CD14-positive monocyte (primary cell): ENCODE data around the gene ZNF418. TPM values are rescaled to one million over a fixed set of nuclear protein-coding genes. Genes with fewer than 3 reads are reported as not detected.
"Not testable (repeated sequence)": the region's sequence is repeated elsewhere in the genome, so short reads cannot be mapped to it uniquely, and the experiment has no call there.

Source experiments
- DNase-seq, 3 donors: peaks; one replicate each; pipeline ENCODE4 v3.0.0-alpha.2; 2011 to 2022
- H2AFZ ChIP-seq: 2 replicates; pipeline ENCODE4 v1.6.0; 2012; ENCODE audit warnings: mild to moderate bottlenecking, low read depth, low read length, inconsistent platforms; ENCODE audit not compliant: insufficient read depth, poor library complexity, severe bottlenecking
- H3K27ac ChIP-seq, 2 donors: 1 replicate in 1 of 2; 2 replicates in 1 of 2; pipeline ENCODE4 v1.5.1; 2012 to 2013; ENCODE audit warnings: low read length in 2 of 2, control low read depth in 1 of 2, inconsistent platforms in 1 of 2, low read depth in 1 of 2, mild to moderate bottlenecking in 1 of 2
- H3K27me3 ChIP-seq, 2 donors: one replicate each; pipeline versions ENCODE4 v1.6.0 to v1.6.1; 2011 to 2013; ENCODE audit warnings: low read length in 2 of 2; ENCODE audit not compliant: control insufficient read depth in 2 of 2, insufficient read depth in 2 of 2
- H3K36me3 ChIP-seq, 2 donors: replicated peaks in 1 of 2; 1 replicate in 1 of 2; 2 replicates in 1 of 2; pipeline versions ENCODE4 v1.5.1 to v1.6.1; 2012 to 2013; ENCODE audit warnings: low read length in 2 of 2, control low read depth in 1 of 2, inconsistent platforms in 1 of 2, mild to moderate bottlenecking in 1 of 2; ENCODE audit not compliant: insufficient read depth in 2 of 2, control insufficient read depth in 1 of 2
- H3K4me1 ChIP-seq, 2 donors: 1 replicate in 1 of 2; 2 replicates in 1 of 2; pipeline versions ENCODE4 v1.5.1 to v1.6.1; 2012 to 2013; ENCODE audit warnings: low read length in 2 of 2, control low read depth in 1 of 2, inconsistent platforms in 1 of 2, mild to moderate bottlenecking in 1 of 2, moderate library complexity in 1 of 2; ENCODE audit not compliant: insufficient read depth in 2 of 2, control insufficient read depth in 1 of 2
- H3K4me2 ChIP-seq: replicated peaks from 2 replicates; pipeline ENCODE3; 2012; ENCODE audit warnings: low read length, moderate library complexity, mild to moderate bottlenecking; ENCODE audit not compliant: poor library complexity, severe bottlenecking; ENCODE audit errors: extremely low read depth
- H3K4me3 ChIP-seq, 3 experiments: fragments of 200-600 bp in 1 of 3; sonication (generic) in 1 of 3; replicated peaks in 1 of 3; 1 replicate in 2 of 3; 2 replicates in 1 of 3; pipeline ENCODE4 v1.5.1; 2011 to 2013; ENCODE audit warnings: low read length in 3 of 3, mild to moderate bottlenecking in 3 of 3, control low read depth in 2 of 3, low read depth in 2 of 3, inconsistent platforms in 1 of 3, moderate library complexity in 1 of 3
- H3K79me2 ChIP-seq: 2 replicates; pipeline ENCODE4 v1.6.0; 2012; ENCODE audit warnings: mild to moderate bottlenecking, control low read depth, inconsistent platforms, low read length, moderate library complexity; ENCODE audit not compliant: insufficient read depth
- H3K9ac ChIP-seq: 2 replicates; pipeline ENCODE4 v1.6.0; 2017; ENCODE audit warnings: low read length, mild to moderate bottlenecking; ENCODE audit not compliant: insufficient read depth, poor library complexity, severe bottlenecking
- H3K9me3 ChIP-seq, 2 donors: replicated peaks in 1 of 2; 1 replicate in 1 of 2; 2 replicates in 1 of 2; pipeline versions ENCODE4 v1.5.1 to v1.6.1; 2012 to 2013; ENCODE audit warnings: low read length in 2 of 2, control low read depth in 1 of 2; ENCODE audit not compliant: control insufficient read depth in 1 of 2, insufficient read depth in 1 of 2
- H4K20me1 ChIP-seq: 2 replicates; pipeline ENCODE4 v1.6.0; 2012; ENCODE audit warnings: mild to moderate bottlenecking, low read length, control low read depth, moderate library complexity; ENCODE audit not compliant: insufficient read depth
- H3K27ac Mint-ChIP-seq, 7 donors: one replicate each; pipeline ENCODE4 v1.8.0; 2020; ENCODE audit warnings: mild to moderate bottlenecking in 7 of 7, mixed read lengths in 7 of 7, moderate library complexity in 6 of 7, inconsistent platforms in 2 of 7
- H3K27me3 Mint-ChIP-seq, 3 donors: one replicate each; pipeline ENCODE4 v1.8.0; 2021 to 2022; ENCODE audit warnings: low read depth in 3 of 3, mild to moderate bottlenecking in 3 of 3, mixed read lengths in 3 of 3, moderate library complexity in 3 of 3, inconsistent platforms in 1 of 3
- H3K36me3 Mint-ChIP-seq, 2 donors: one replicate each; pipeline ENCODE4 v1.8.0; 2020; ENCODE audit warnings: mixed read lengths in 2 of 2, inconsistent platforms in 1 of 2, mild to moderate bottlenecking in 1 of 2
- H3K4me1 Mint-ChIP-seq: one replicate; pipeline ENCODE4 v1.8.0; 2020; ENCODE audit warnings: mild to moderate bottlenecking, mixed read lengths
- H3K4me3 Mint-ChIP-seq, 2 donors: one replicate each; pipeline ENCODE4 v1.8.0; 2020; ENCODE audit warnings: mild to moderate bottlenecking in 2 of 2, mixed read lengths in 2 of 2, moderate library complexity in 1 of 2
- H3K9me3 Mint-ChIP-seq, 7 donors: one replicate each; pipeline ENCODE4 v1.8.0; 2020 to 2022; ENCODE audit warnings: mixed read lengths in 7 of 7, mild to moderate bottlenecking in 6 of 7, moderate library complexity in 6 of 7, inconsistent platforms in 2 of 7
- CTCF ChIP-seq: fragments of 200-600 bp; IDR thresholded peaks from one replicate; pipeline ENCODE4 v1.8.0; 2022; ENCODE audit warnings: antibody characterized with exemption, mild to moderate bottlenecking
- WGBS: methylation state at CpG from one replicate; pipeline ENCODE4 v1.1.5; 2013; ENCODE audit warnings: missing lambda C conversion rate; ENCODE audit not compliant: insufficient coverage; 5-methylcytosine and 5-hydroxymethylcytosine counted together
- intact Hi-C, 2 donors: fragments of 100-400 bp; cut with micrococcal nuclease; formaldehyde crosslinking; loops; one replicate each; pipeline versions ENCODE4 v1.15.0 to v1.15.1; 2023
- polyA plus RNA-seq, 3 donors: library from polyadenylated mRNA; depleted of rRNA in 1 of 3; unstranded in 2 of 3; stranded (reverse) in 1 of 3; fragments of 300-500 nt in 2 of 3; fragments of >200 nt in 1 of 3; fragmentation: Illumina TruSeq in 2 of 3; gene quantifications; 1 replicate in 2 of 3; 2 replicates in 1 of 3; pipeline ENCODE4 v1.2.3, GENCODE V29; 2012 to 2021

Gene ZNF418
- polyA plus RNA-seq, 3 donors = 0.74 to 1.4 TPM; not detected in 1

GRCh38 chr19:57935731-57936130 is 529 bp upstream of the ZNF418 start:
- H3K27ac ChIP-seq = no peak overlapping the region
- H4K20me1 ChIP-seq = no peaks in the 10 kb centered on the region
- intact Hi-C loops = no loop called here
- H3K27me3 Mint-ChIP-seq = peaks cover 4 to 7% (median 5%) of the 10 kb centered on the region in 3 donors
- H3K36me3 Mint-ChIP-seq = peaks cover 16 to 35% of the 10 kb centered on the region in 2 donors
- peaks cover 11% of the 10 kb centered on the region for H3K4me1 Mint-ChIP-seq
- peaks cover 0 to 14% of the 10 kb centered on the region in 2 donors for H3K36me3 ChIP-seq
- H3K4me2 ChIP-seq = no peak overlapping the region
- H3K27me3 ChIP-seq = no peaks in the 10 kb centered on the region
- H3K4me3 Mint-ChIP-seq = peak overlapping the region in 1 of 2 donors; percentile 96
- H3K79me2 ChIP-seq = no peaks in the 10 kb centered on the region
- no peak overlapping the region for H3K9ac ChIP-seq
- 95% methylated on average over 3 of the region's 12 CpGs for WGBS
- no peak for TF ChIP-seq CTCF
- H3K4me1 ChIP-seq = peaks cover 6 to 8% of the 10 kb centered on the region in 2 donors
- no peak for DNase-seq
- H3K27ac Mint-ChIP-seq = no peak overlapping the region
- H3K4me3 ChIP-seq = peak overlapping the region in 1 of 3 experiments; percentile 79
- H3K9me3 ChIP-seq = peaks cover 83 to 93% of the 10 kb centered on the region in 2 donors
- H3K9me3 Mint-ChIP-seq = peaks cover 52 to 97% (median 94%) of the 10 kb centered on the region in 7 donors
- no peak overlapping the region for H2AFZ ChIP-seq

GRCh38 chr19:57927587-57927986 is 7.6 kb downstream of the ZNF418 start:
- Histone ChIP-seq H3K4me2 (no peak overlapping the region), H3K36me3 (peaks cover 2 to 36% of the 10 kb centered on the region in 2 donors), H4K20me1 (no peaks in the 10 kb centered on the region), H3K79me2 (no peaks in the 10 kb centered on the region), H2AFZ (no peak overlapping the region), H3K27me3 (no peaks in the 10 kb centered on the region), H3K9ac (no peak overlapping the region), H3K27ac (no peak overlapping the region), H3K9me3 (peaks cover 93 to 95% of the 10 kb centered on the region in 2 donors), H3K4me3 (peak overlapping the region in 1 of 3 experiments; percentile 4), H3K4me1 (no peaks in the 10 kb centered on the region)
- WGBS = 97% methylated on average over 4 of the region's 4 CpGs
- Mint-ChIP-seq H3K36me3 (peaks cover 25 to 38% of the 10 kb centered on the region in 2 donors), H3K4me3 (no peak overlapping the region), H3K27ac (no peak overlapping the region), H3K4me1 (no peaks in the 10 kb centered on the region), H3K27me3 (peaks cover 0 to 2% (median 0%) of the 10 kb centered on the region in 3 donors), H3K9me3 (peaks cover 51 to 99% (median 96%) of the 10 kb centered on the region in 7 donors)
- no peak for TF ChIP-seq CTCF
- no peak for DNase-seq
- intact Hi-C loops = no loop called here

GRCh38 chr19:57916168-57916995 is 18.8 kb downstream of the ZNF418 start, which contains the start of gene ZNF417:
TSS of gene ZNF417 (minus strand) at chr19:57916592. CDS start at chr19:57916411, 181 bp downstream.
- Histone ChIP-seq H3K4me2 (peak within 1 kb of the TSS; percentile 77), H3K27ac (peak within 1 kb of the TSS; percentile 55 to 84), H3K9ac (peak within 1 kb of the TSS; percentile 86), H3K9me3 (peaks cover 7 to 34% of the 10 kb centered on the region in 2 donors), H3K4me3 (peak within 1 kb of the TSS; percentile 70 to 76 (median 72)), H2AFZ (peak within 1 kb of the TSS; percentile 80), H3K36me3 (peaks cover 9 to 24% of the 10 kb centered on the region in 2 donors), H3K4me1 (peaks cover 15 to 17% of the 10 kb centered on the region in 2 donors), H3K79me2 (peaks cover 37% of the 10 kb centered on the region)
- intact Hi-C loops = loop anchor here (5.0 to 10.0 kb wide), 3 partner anchors 152 to 238 kb away; partner anchors contain the start of genes ZNF329 (in 1 of the 2), ZNF586 (in 1 of the 2) and ZNF776 (in 1 of the 2)
- Mint-ChIP-seq H3K4me1 (peaks cover 21% of the 10 kb centered on the region), H3K4me3 (peak within 1 kb of the TSS; percentile 89 to 93), H3K36me3 (peaks cover 32 to 46% of the 10 kb centered on the region in 2 donors), H3K27ac (peak within 1 kb of the TSS; percentile 93 to 98 (median 95)), H3K9me3 (peaks cover 6 to 62% (median 45%) of the 10 kb centered on the region in 7 donors)
- H4K20me1 ChIP-seq, H3K27me3 Mint-ChIP-seq, H3K27me3 ChIP-seq: not testable (repeated sequence)
- DNase-seq = peak; percentile 83 to 93 (median 93)
- under 1% methylated on average over 35 of the region's 51 CpGs for WGBS
